HepG2 (cell line): ENCODE measurements around the gene KDM2B. TPM values are rescaled to one million over a fixed set of nuclear protein-coding genes. Genes with fewer than 3 reads are reported as not detected.

ENCODE experiments used
- ASH2L ChIP-seq: fragments of 300-600, 200-600 bp; sonication (generic); IDR thresholded peaks from 2 replicates; pipeline ENCODE4 v1.7.0; 2017; ENCODE audit warnings: low read depth, mild to moderate bottlenecking, moderate library complexity, mixed read lengths, low read length; ENCODE audit not compliant: insufficient read length
- CENPT ChIP-seq: sonication (generic); formaldehyde crosslinking; IDR thresholded peaks from 2 replicates; pipeline ENCODE4 v1.8.0; 2022; ENCODE audit warnings: low read depth, mild to moderate bottlenecking, moderate library complexity, missing genetic modification reagents
- MAZ ChIP-seq, 2 experiments: sonication (generic) in 1 of 2; formaldehyde crosslinking in 1 of 2; IDR thresholded peaks; 2 replicates each; pipeline versions ENCODE4 v1.5.0 to v1.6.1; 2012 to 2020; ENCODE audit warnings: low read depth in 2 of 2, mild to moderate bottlenecking in 2 of 2, borderline replicate concordance in 1 of 2, improper control_type of control experiment in 1 of 2, low read length in 1 of 2, missing genetic modification reagents in 1 of 2, moderate library complexity in 1 of 2
- SMAD3 ChIP-seq: sonication (generic); formaldehyde crosslinking; IDR thresholded peaks from 2 replicates; pipeline ENCODE4 v1.4.0; 2020; ENCODE audit warnings: missing genetic modification reagents
- SP1 ChIP-seq, 2 experiments: fragments of 450-650 bp in 1 of 2; sonication (generic) in 1 of 2; formaldehyde crosslinking in 1 of 2; IDR thresholded peaks; 2 replicates each; pipeline versions ENCODE4 v1.4.0 to v1.6.1; 2016 to 2020; ENCODE audit warnings: missing genetic modification reagents in 1 of 2
- ZBTB3 ChIP-seq: sonication (generic); formaldehyde crosslinking; IDR thresholded peaks from 2 replicates; pipeline ENCODE4 v1.4.0; 2020; ENCODE audit warnings: low read depth, mild to moderate bottlenecking, moderate library complexity, missing genetic modification reagents, borderline replicate concordance
- ZNF180 ChIP-seq: sonication (generic); formaldehyde crosslinking; IDR thresholded peaks from 2 replicates; pipeline ENCODE4 v1.4.0; 2020; ENCODE audit warnings: low read depth, missing genetic modification reagents, borderline replicate concordance
- ZNF296 ChIP-seq: sonication (generic); formaldehyde crosslinking; conservative IDR thresholded peaks from 2 replicates; pipeline ENCODE4 v1.5.0; 2020; ENCODE audit warnings: mild to moderate bottlenecking, missing genetic modification reagents
- ZNF496 ChIP-seq: sonication (generic); formaldehyde crosslinking; IDR thresholded peaks from 2 replicates; pipeline ENCODE4 v1.8.1; 2023; ENCODE audit warnings: mild to moderate bottlenecking, moderate library complexity, missing genetic modification reagents; ENCODE audit not compliant: insufficient replicate concordance
- ZNF83 ChIP-seq: sonication (generic); formaldehyde crosslinking; IDR thresholded peaks from 2 replicates; pipeline ENCODE4 v1.4.0; 2020; ENCODE audit warnings: missing genetic modification reagents, mild to moderate bottlenecking, borderline replicate concordance
- polyA plus RNA-seq, 8 experiments: library from polyadenylated mRNA; depleted of rRNA in 3 of 8; stranded (reverse) in 7 of 8; unstranded in 1 of 8; fragments of >200 nt; fragmentation: Illumina TruSeq in 4 of 8; extraction: Trizol in 4 of 8; gene quantifications; 2 replicates each; pipeline versions ENCODE4 v1.2.1 to v1.2.3, GENCODE V29; 2011 to 2016; ENCODE audit warnings: low read depth in 4 of 8, missing spikeins in 1 of 8, mixed read lengths in 1 of 8; ENCODE audit not compliant: insufficient read depth in 1 of 8
- total RNA-seq, 5 experiments: library from RNA; depleted of rRNA; stranded (reverse); fragments of >200 nt; fragmentation: Illumina TruSeq; extraction: Trizol; gene quantifications; 2 replicates each; pipeline ENCODE4 v1.2.3, GENCODE V29; 2016; ENCODE audit warnings: low read depth in 1 of 5
- TF ChIP-seq, protein P1 (sequence below): sonication (generic); formaldehyde crosslinking; IDR thresholded peaks from 2 replicates; pipeline ENCODE4 v1.5.1; 2020; ENCODE audit warnings: mild to moderate bottlenecking, missing genetic modification reagents, moderate library complexity
- TF ChIP-seq, protein P2 (sequence below): sonication (generic); formaldehyde crosslinking; IDR thresholded peaks from 2 replicates; pipeline ENCODE4 v1.4.0; 2020; ENCODE audit warnings: missing genetic modification reagents
- TF ChIP-seq, protein P3 (sequence below): sonication (generic); formaldehyde crosslinking; IDR thresholded peaks from 2 replicates; pipeline ENCODE4 v1.5.0; 2020; ENCODE audit warnings: mild to moderate bottlenecking, missing genetic modification reagents, borderline replicate concordance

The KDM2B gene
- total and polyA plus RNA-seq, 2 of the 13 experiments (the other 11 are each of a cell fraction or from before 2014, with no cell fraction given) = 17.5 to 26.1 TPM

- TF ChIP-seq ASH2L (peak; percentile 78), CENPT (CRISPR knock-in tag) (no peak), ZBTB3 (0 out of 2 replicates have a peak, but pooled peaks have one; percentile 56), SP1 (IDR thresholded peaks at IDR 0.05) (no peak), SP1 (CRISPR knock-in tag; IDR thresholded peaks at IDR 0.05) (0 out of 2 replicates have a peak, but pooled peaks have one; percentile 32), ZNF180 (CRISPR knock-in tag) (no peak), ZNF496 (no peak), MAZ (IDR thresholded peaks at IDR 0.05; ENCODE audit: borderline replicate concordance, low read depth, low read length) (no peak), MAZ (CRISPR knock-in tag; IDR thresholded peaks at IDR 0.05; ENCODE audit: low read depth) (no peak), SMAD3 (CRISPR knock-in tag) (peak; percentile 90), ZNF296 (no peak), ZNF83 (CRISPR knock-in tag) (no peak)
- TF ChIP-seq, protein P1, sequence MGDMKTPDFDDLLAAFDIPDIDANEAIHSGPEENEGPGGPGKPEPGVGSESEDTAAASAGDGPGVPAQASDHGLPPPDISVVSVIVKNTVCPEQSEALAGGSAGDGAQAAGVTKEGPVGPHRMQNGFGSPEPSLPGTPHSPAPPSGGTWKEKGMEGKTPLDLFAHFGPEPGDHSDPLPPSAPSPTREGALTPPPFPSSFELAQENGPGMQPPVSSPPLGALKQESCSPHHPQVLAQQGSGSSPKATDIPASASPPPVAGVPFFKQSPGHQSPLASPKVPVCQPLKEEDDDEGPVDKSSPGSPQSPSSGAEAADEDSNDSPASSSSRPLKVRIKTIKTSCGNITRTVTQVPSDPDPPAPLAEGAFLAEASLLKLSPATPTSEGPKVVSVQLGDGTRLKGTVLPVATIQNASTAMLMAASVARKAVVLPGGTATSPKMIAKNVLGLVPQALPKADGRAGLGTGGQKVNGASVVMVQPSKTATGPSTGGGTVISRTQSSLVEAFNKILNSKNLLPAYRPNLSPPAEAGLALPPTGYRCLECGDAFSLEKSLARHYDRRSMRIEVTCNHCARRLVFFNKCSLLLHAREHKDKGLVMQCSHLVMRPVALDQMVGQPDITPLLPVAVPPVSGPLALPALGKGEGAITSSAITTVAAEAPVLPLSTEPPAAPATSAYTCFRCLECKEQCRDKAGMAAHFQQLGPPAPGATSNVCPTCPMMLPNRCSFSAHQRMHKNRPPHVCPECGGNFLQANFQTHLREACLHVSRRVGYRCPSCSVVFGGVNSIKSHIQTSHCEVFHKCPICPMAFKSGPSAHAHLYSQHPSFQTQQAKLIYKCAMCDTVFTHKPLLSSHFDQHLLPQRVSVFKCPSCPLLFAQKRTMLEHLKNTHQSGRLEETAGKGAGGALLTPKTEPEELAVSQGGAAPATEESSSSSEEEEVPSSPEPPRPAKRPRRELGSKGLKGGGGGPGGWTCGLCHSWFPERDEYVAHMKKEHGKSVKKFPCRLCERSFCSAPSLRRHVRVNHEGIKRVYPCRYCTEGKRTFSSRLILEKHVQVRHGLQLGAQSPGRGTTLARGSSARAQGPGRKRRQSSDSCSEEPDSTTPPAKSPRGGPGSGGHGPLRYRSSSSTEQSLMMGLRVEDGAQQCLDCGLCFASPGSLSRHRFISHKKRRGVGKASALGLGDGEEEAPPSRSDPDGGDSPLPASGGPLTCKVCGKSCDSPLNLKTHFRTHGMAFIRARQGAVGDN (CRISPR knock-in tag) = peak; percentile 59
- TF ChIP-seq, protein P2, sequence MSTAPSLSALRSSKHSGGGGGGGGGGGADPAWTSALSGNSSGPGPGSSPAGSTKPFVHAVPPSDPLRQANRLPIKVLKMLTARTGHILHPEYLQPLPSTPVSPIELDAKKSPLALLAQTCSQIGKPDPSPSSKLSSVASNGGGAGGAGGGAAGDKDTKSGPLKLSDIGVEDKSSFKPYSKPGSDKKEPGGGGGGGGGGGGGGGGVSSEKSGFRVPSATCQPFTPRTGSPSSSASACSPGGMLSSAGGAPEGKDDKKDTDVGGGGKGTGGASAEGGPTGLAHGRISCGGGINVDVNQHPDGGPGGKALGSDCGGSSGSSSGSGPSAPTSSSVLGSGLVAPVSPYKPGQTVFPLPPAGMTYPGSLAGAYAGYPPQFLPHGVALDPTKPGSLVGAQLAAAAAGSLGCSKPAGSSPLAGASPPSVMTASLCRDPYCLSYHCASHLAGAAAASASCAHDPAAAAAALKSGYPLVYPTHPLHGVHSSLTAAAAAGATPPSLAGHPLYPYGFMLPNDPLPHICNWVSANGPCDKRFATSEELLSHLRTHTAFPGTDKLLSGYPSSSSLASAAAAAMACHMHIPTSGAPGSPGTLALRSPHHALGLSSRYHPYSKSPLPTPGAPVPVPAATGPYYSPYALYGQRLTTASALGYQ (CRISPR knock-in tag) = peak; percentile 99
- TF ChIP-seq, protein P3, sequence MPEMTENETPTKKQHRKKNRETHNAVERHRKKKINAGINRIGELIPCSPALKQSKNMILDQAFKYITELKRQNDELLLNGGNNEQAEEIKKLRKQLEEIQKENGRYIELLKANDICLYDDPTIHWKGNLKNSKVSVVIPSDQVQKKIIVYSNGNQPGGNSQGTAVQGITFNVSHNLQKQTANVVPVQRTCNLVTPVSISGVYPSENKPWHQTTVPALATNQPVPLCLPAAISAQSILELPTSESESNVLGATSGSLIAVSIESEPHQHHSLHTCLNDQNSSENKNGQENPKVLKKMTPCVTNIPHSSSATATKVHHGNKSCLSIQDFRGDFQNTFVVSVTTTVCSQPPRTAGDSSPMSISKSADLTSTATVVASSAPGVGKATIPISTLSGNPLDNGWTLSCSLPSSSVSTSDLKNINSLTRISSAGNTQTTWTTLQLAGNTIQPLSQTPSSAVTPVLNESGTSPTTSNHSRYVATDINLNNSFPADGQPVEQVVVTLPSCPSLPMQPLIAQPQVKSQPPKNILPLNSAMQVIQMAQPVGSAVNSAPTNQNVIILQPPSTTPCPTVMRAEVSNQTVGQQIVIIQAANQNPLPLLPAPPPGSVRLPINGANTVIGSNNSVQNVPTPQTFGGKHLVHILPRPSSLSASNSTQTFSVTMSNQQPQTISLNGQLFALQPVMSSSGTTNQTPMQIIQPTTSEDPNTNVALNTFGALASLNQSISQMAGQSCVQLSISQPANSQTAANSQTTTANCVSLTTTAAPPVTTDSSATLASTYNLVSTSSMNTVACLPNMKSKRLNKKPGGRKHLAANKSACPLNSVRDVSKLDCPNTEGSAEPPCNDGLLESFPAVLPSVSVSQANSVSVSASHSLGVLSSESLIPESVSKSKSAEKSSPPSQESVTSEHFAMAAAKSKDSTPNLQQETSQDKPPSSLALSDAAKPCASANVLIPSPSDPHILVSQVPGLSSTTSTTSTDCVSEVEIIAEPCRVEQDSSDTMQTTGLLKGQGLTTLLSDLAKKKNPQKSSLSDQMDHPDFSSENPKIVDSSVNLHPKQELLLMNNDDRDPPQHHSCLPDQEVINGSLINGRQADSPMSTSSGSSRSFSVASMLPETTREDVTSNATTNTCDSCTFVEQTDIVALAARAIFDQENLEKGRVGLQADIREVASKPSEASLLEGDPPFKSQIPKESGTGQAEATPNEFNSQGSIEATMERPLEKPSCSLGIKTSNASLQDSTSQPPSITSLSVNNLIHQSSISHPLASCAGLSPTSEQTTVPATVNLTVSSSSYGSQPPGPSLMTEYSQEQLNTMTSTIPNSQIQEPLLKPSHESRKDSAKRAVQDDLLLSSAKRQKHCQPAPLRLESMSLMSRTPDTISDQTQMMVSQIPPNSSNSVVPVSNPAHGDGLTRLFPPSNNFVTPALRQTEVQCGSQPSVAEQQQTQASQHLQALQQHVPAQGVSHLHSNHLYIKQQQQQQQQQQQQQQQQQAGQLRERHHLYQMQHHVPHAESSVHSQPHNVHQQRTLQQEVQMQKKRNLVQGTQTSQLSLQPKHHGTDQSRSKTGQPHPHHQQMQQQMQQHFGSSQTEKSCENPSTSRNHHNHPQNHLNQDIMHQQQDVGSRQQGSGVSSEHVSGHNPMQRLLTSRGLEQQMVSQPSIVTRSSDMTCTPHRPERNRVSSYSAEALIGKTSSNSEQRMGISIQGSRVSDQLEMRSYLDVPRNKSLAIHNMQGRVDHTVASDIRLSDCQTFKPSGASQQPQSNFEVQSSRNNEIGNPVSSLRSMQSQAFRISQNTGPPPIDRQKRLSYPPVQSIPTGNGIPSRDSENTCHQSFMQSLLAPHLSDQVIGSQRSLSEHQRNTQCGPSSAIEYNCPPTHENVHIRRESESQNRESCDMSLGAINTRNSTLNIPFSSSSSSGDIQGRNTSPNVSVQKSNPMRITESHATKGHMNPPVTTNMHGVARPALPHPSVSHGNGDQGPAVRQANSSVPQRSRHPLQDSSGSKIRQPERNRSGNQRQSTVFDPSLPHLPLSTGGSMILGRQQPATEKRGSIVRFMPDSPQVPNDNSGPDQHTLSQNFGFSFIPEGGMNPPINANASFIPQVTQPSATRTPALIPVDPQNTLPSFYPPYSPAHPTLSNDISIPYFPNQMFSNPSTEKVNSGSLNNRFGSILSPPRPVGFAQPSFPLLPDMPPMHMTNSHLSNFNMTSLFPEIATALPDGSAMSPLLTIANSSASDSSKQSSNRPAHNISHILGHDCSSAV (CRISPR knock-in tag) = no peak
Observed at GRCh38 chr12:121550974-121551634, 29.7 kb downstream of the KDM2B start (continued).
